ENCODE measurements around the gene MZT2B. TPM values are rescaled to one million over a fixed set of nuclear protein-coding genes. Genes with fewer than 3 reads are reported as not detected.

MZT2B gene
- total RNA-seq: 165 and 219 TPM in 2 replicates

GRCh38 chr2:130181880-130182682 is at the start of gene MZT2B:
MZT2B (plus strand) TSS chr2:130182262; CDS start chr2:130182283, 21 bp downstream.

GRCh38 chr2:130145006-130145414 is 37.1 kb upstream of the MZT2B start, which contains the start of gene CCDC74B:
CCDC74B (minus strand) TSS chr2:130145112; CDS start chr2:130144996, 116 bp downstream.

GRCh38 chr2:130181325-130181879 is 660 bp upstream of the MZT2B start, which contains the start of gene SMPD4:
SMPD4 (minus strand) TSS chr2:130181602; CDS start chr2:130176592, 5,010 bp downstream.

GRCh38 chr2:130198343-130198742 is 16.3 kb downstream of the MZT2B start, which contains the start of gene TUBA3E:
TUBA3E (minus strand) TSS chr2:130198439; CDS start chr2:130198360, 79 bp downstream.

Other genes starting within 250 kb of the MZT2B start
- under 0.01 TPM in 1 of 2 replicates, not detected in the other for gene RAB6C, start 202.6 kb upstream of the MZT2B start, total RNA-seq
- 0.09 TPM in 2 replicates for gene POTEF, start 53.0 kb upstream of the MZT2B start, total RNA-seq
- gene CCDC74B, start 37.1 kb upstream of the MZT2B start, total RNA-seq: 0.72 and 0.85 TPM in 2 replicates
- 10.3 and 12.9 TPM in 2 replicates for gene SMPD4, start 660 bp upstream of the MZT2B start, total RNA-seq
- gene TUBA3E, start 16.2 kb downstream of the MZT2B start, total RNA-seq: not detected in 2 replicates
- 120 and 123 TPM in 2 replicates for gene IMP4, start 160.6 kb downstream of the MZT2B start, total RNA-seq
- 10.2 and 16.9 TPM in 2 replicates for gene PTPN18, start 173.8 kb downstream of the MZT2B start, total RNA-seq

All from endothelial cell of coronary artery (primary cell).